ENCODE measurements around the gene PNP.

- TF ChIP-seq POLR2A (IDR thresholded peaks at IDR 0.05) (no peak), CTCF (IDR thresholded peaks at IDR 0.05) (no peak)
Measured at GRCh38 chr14:20485900-20486299, 16.7 kb downstream of the PNP start.

Data from upper lobe of left lung (tissue), 4 donors.